Glomerular visceral epithelial cell (primary cell): ENCODE measurements around the gene LMAN1L.

Experiments used
- DNase-seq: peaks from one replicate; pipeline ENCODE4 v3.0.0-alpha.2; 2016; ENCODE audit errors: extremely low spot score

LMAN1L gene

DNA sequence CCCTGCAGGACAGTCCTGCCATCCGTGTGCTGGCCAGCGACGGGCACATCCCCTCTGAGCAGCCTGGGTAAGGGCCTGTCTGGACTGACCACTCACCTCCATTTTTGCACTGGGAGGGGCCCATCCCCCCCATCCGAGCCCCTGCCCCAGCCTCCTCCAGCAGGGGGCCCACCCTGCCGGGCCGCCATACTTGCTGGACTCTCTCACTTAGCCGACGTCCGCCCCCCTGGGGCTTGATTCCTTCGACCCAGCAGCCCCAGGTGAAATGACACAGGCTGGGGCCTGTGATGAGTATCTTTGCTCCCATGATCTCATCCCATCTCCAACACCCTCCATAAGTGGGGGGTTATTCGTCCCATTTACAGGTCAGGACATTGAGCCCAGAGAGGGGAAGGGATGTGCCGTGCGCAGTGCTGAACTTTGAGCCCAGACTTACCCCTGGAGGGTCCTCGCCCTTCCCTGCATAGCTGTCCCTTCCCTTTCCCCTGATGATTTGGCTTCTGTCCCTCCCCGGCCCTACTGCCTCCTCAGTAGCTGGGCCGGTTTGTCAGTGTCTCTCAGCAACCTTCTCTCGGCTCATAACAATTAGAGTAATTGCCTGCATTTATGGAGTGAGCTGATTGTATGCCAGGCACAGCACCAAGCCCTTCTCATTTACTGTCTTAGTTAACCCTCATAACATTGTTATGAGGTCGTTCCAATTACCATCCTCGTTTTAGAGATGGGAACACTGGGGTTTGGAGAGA lies 4.2 kb downstream of the LMAN1L start:
- DNase-seq: no peak

- peak; percentile 37 for DNase-seq
These were observed 4.7 kb downstream of the LMAN1L start for GRCh38 chr15:74817370-74817737.

- DNase-seq: no peak
These were observed 7.4 kb downstream of the LMAN1L start for GRCh38 chr15:74820056-74820455.

DNA sequence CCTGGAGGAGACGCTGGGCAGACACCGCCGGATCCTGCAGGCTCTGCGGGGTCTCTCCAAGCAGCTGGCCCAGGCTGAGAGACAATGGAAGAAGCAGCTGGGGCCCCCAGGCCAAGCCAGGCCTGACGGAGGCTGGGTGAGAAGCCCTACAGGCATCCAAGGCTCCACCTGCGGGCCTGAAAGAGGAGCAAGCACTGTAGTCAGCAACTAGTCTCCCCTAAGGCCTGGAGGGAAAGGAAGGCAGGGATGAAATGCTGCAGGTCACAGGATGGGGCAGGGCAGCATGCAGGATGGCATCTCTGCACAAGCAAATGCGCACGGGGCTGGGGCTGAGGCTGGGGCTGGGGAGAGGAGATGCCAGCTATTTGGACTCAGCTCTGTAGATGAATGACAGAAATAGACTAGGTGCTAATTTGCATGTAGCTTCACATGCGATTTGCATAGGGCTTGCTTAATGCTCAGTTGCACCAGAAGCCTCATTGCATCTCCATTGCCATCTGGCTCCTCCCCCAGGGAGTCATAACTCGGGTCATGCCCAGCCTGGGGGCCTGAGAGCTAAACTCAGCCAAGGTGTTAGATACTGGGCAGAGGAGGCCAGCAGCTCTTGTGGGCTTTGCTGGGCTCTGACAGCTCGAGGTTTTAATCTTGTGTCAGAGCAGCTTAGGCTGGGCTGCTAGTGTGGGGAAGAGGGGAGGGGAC lies 8.6 kb downstream of the LMAN1L start:
- no peak for DNase-seq

- DNase-seq: no peak
These were observed 9.1 kb downstream of the LMAN1L start for GRCh38 chr15:74821790-74822158.

DNA sequence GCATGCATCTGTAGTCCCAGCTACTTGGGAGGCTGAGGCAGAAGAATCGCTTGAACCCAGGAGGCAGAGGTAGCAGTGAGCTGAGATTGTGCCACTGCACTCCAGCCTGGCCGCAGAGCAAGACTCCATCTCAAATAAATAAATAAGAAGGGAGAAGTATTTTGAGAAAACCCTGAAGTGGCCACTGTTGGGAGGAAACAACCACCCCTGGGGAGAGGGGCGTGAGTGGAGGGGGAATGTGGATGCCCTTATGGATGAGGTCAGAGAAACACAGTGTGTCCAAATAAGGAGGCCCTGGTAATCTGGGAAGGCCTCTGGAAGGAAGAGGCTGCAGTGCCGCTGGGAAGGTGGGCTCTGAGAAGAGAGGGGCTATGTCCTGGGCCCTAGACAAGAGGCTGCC lies 9.6 kb downstream of the LMAN1L start:
- no peak for DNase-seq

DNA sequence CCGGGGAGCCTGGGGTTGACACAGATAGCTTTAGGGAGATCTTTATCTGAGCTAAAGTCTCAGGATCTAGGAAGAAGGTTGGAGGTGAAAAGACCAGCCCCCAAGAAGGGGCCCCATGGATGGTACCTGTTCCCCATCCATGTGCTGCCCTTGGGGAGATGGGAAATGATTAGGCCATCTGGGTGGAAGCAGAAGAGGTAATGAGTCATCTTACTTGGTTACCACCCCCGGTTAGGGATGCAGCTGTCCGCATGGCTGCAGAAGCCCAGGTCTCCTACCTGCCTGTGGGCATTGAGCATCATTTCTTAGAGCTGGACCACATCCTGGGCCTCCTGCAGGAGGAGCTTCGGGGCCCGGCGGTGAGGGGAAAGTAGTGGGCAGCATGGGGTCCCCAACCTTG lies 10.7 kb downstream of the LMAN1L start:
- DNase-seq: no peak

DNA sequence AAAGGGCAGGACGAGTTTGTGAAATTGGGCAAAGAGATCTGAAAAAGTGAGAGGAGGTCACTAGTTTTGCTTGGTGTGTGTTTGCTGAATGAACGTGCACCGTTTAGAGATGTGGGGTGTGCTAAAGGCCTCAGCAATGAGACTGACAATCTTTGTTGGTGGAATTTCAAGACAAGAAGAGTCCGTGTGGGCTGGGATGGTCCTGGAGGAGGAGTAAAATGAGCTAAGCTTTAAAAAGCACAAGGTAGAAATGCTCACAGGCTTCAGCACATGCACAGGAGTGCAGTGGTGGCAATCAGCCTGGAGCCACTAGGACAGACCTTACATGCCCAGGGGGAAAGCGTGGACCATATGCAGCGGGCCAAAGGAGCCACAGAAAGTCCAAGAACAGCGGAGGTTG lies 12.3 kb downstream of the LMAN1L start:
- DNase-seq: no peak

DNA sequence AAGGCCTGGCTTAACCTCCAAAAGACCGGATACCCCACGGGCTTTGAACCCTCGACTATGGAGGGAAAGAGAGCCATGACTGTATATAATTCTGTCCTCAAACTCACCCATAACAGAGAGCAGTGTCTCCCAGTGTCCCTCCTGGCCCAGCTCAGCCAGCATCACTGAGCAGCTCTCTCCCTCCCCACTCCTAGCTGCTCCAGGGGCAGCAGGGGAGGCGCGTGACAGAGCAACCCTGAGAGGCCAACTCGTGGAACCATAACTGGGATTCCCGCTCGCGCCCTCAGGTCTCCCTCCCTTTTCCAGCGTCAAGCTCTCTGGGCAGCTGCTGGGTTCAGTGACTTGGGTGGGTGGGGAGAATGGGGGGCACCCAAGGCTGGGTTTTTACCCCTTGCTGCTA lies 13.2 kb downstream of the LMAN1L start:
- DNase-seq: no peak

DNA sequence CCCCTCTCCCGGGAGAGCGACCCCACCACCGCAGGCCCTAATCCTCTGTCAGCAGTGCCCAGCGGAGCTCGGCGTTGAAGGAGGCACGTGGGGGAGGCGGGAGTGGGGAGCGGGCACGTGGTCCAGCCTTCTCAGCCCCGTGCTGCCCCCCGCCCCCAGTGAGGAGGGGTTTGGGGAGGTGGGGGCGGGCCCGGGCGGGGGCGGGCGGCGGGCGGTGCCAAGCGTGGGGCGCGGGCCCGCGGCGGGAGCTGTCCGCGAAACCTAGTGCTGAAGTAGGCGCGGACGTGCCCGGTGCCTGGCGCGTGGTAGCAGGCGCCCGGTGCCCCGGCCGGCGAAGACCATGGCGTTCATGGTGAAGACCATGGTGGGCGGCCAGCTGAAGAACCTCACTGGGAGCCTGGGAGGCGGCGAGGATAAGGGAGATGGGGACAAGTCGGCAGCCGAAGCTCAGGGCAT lies 13.8 kb downstream of the LMAN1L start, which contains the start of gene CPLX3:
Gene CPLX3, plus strand, starts transcription at position 264 of the 456 bp plus-strand sequence. Its CDS starts 77 bp downstream, at position 341.
- peak; percentile 21 for DNase-seq

DNA sequence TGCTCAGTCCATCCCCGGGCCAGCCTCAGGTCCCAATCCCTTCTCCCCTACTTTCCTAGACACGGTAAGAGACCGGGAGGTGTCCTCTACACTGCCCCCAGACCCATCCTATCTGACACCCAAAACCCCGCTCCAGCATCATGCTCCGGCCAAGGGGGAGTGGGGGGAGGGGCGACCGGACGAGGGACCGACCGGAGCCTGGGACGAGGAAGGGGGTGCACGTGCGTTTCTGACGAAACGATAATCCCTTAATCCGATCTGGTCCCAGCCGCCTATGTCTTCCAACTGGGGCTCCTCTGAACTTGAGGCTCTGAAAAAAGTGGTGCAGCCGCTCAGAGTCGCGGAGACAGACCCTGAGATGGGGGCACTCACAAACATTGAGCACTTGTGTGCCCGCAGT lies 14.3 kb downstream of the LMAN1L start:
- no peak for DNase-seq

DNA sequence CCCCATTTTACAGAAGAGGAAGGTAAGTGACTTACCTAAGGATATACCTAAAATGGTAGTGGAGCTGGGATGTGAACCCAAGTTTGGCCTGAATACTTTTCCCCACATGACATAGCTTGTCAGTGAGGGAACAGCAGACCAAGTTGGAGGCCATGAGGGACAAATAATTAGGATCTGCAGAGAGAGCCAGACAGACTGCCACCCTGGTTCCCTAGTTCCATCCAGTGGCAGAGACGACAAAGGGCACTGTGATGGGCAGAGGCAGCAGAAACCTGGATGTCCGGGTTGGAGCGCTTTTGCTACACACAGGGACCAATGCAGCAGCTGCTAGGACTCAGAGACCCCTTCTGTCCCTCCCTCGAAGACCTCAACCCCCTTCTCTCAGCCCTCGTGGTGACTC lies 15.0 kb downstream of the LMAN1L start:
- DNase-seq: no peak

GRCh38 chr15:74828835-74829234 lies 16.2 kb downstream of the LMAN1L start:
- DNase-seq: no peak

- no peak for DNase-seq
These were observed 16.9 kb downstream of the LMAN1L start for GRCh38 chr15:74829486-74829885.

DNA sequence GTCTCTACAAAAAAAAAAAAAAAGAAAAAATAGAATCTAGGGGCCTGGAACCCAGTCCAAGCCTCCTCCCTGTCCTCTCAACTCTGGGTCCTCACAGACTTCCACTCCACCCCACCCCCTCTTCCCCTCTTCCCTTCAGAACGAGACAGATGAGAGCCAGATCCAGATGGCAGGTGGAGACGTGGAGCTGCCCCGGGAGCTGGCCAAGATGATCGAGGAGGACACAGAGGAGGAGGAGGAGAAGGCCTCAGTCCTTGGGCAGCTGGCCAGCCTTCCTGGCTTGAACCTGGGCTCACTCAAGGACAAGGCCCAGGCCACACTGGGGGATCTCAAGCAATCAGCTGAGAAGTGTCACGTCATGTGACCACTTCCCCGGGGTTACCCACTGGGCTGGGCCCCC lies 17.4 kb downstream of the LMAN1L start:
- DNase-seq: no peak

- DNase-seq: no peak
These were observed 18.2 kb downstream of the LMAN1L start for GRCh38 chr15:74830868-74831267.

GRCh38 chr15:74831813-74832495 lies 19.3 kb downstream of the LMAN1L start:
- DNase-seq: no peak

DNA sequence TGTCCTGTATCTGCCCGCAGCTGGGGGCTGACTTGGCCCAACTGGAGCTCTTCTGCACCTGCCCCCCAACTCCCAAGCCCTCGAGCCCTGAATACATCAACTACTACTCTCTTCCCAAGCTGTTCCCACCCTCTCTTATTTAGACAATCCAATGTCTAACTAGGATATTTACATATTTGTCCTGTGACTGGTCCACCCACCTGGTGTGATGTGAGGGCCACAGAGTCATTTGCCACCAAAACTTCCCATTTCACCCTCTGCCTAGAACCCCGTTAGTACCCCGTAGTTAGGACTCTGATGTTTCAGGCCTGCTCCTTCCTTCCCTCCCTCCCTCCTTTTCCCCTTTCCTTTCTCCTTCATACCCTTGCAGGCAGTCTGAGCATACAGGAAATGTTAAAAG lies 20.2 kb downstream of the LMAN1L start:
- DNase-seq: no peak

DNA sequence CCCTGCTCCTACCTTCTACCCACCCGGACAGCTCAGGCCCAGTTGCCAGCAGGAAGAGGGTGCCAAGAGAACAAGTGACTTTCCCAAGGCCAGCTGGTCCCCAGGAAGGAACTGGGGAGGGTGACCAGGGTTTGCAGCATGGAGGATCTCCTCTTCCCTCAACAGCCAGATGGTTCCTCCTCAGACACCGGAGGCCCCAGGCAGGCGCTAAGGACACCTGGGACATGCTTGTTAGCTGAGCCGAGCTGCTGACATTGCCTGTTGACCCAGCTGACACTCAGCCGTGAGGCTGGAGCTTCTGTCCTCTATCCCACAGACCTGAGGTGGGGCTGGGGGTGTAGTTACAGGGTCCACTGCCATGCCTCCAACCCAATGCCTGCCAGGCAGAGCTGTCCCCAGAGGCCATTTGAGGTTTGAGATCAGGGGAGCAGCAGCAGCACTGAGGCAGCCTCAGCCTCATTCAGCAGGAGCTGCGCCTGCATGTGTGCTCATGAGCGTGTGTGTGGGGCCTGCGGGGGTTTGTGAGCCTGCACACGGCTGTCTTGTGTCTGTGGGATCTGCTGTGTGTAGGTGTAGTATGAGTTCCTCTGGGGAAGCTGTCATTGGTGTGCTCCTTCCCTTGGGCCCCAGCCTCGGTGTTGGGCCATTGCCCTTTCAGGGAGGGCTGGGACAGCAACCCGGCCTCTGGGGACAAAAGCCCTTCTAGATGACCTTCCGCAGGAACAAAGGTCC lies 20.9 kb downstream of the LMAN1L start:
- no peak for DNase-seq

- peak; percentile 69 for DNase-seq
These were observed 22.7 kb downstream of the LMAN1L start for GRCh38 chr15:74835312-74835823.

GRCh38 chr15:74836846-74837245 lies 24.2 kb downstream of the LMAN1L start:
- no peak for DNase-seq
